DOHH2 (cell line): ENCODE data around the gene KRT84.
"Not testable (repeated sequence)": the region's sequence is repeated elsewhere in the genome, so short reads cannot be mapped to it uniquely, and the experiment has no call there.

Experiments used
- H3F3A ChIP-seq: fragments of 200-600 bp; sonication (generic), shearing (Covaris generic); 2 replicates; pipeline ENCODE4 v1.6.0; 2016; ENCODE audit warnings: antibody characterized with exemption, mild to moderate bottlenecking; ENCODE audit not compliant: control insufficient read depth, insufficient read depth
- H3K27ac ChIP-seq: fragments of 200-600 bp; sonication (generic); 2 replicates; pipeline ENCODE4 v1.5.1; 2014; ENCODE audit warnings: low read depth, mild to moderate bottlenecking, low read length, moderate library complexity
- H3K27me3 ChIP-seq: fragments of 200-600 bp; sonication (generic); 2 replicates; pipeline ENCODE4 v1.6.1; 2014; ENCODE audit warnings: mild to moderate bottlenecking, low read length, mixed read lengths; ENCODE audit not compliant: control insufficient read depth
- H3K36me3 ChIP-seq: fragments of 200-600 bp; sonication (generic); 2 replicates; pipeline ENCODE4 v1.6.1; 2014; ENCODE audit warnings: mild to moderate bottlenecking, low read length, moderate library complexity, mixed read lengths; ENCODE audit not compliant: control insufficient read depth
- H3K4me1 ChIP-seq: fragments of 200-600 bp; sonication (generic); 2 replicates; pipeline ENCODE4 v1.6.1; 2014; ENCODE audit warnings: mild to moderate bottlenecking, low read length, mixed read lengths; ENCODE audit not compliant: control insufficient read depth
- H3K4me2 ChIP-seq: fragments of 200-600 bp; sonication (generic); 2 replicates; pipeline ENCODE4 v1.6.0; 2014; ENCODE audit warnings: mild to moderate bottlenecking, low read length, moderate library complexity
- H3K4me3 ChIP-seq: fragments of 200-600 bp; sonication (generic); 2 replicates; pipeline ENCODE4 v1.5.1; 2014; ENCODE audit warnings: mild to moderate bottlenecking, low read length, mixed read lengths
- H3K79me2 ChIP-seq: fragments of 200-600 bp; sonication (generic); 2 replicates; pipeline ENCODE4 v1.6.1; 2014; ENCODE audit warnings: mild to moderate bottlenecking, low read length, mixed read lengths; ENCODE audit not compliant: control insufficient read depth
- H3K9me2 ChIP-seq: fragments of 200-600 bp; sonication (generic); replicated peaks from 2 replicates; pipeline ENCODE4 v1.6.1; 2014; ENCODE audit warnings: mild to moderate bottlenecking, low read length, mixed read lengths; ENCODE audit not compliant: control insufficient read depth
- H3K9me3 ChIP-seq: fragments of 200-600 bp; sonication (generic); 2 replicates; pipeline ENCODE4 v1.6.1; 2014; ENCODE audit warnings: antibody characterized with exemption, low read length, mixed read lengths; ENCODE audit not compliant: control insufficient read depth, insufficient read depth
- H4K20me1 ChIP-seq: fragments of 200-600 bp; sonication (generic); 2 replicates; pipeline ENCODE4 v1.6.0; 2014; ENCODE audit warnings: low read depth, mild to moderate bottlenecking, antibody characterized with exemption, low read length, moderate library complexity; ENCODE audit not compliant: control insufficient read depth, insufficient read depth
- EZH2phosphoT487 ChIP-seq: fragments of 200-600 bp; sonication (generic); IDR thresholded peaks from 2 replicates; pipeline ENCODE4 v1.6.1; 2017; ENCODE audit warnings: borderline replicate concordance, mild to moderate bottlenecking, antibody characterized with exemption, low read length, moderate library complexity, mixed read lengths
- TF ChIP-seq, protein P1 (sequence below): fragments of 200-600 bp; sonication (generic); IDR thresholded peaks from one replicate; pipeline ENCODE4 v1.5.1; 2014; ENCODE audit warnings: antibody characterized with exemption, mild to moderate bottlenecking, low read depth, low read length; ENCODE audit not compliant: poor library complexity, severe bottlenecking

The KRT84 gene

DNA sequence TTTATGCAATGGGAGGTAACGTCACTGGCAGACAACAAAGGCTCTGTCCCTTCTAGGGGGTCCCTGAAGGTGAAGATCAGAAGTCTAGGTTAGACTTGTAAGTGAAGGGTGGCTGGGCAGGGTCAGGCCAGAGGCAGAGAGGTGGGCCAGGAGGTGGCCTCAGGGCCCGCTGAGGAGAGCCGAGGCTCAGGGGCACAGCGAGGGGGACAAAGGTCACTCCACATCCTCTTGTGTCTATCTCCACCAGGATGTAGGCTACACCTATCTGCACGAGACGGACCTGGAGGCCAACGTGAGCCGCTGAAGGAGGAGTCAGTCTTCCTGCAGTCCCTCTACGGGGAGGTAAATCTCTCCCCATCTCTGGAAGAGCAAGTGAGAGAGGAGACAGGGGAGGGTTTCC lies 38.4 kb downstream of the KRT84 start:
- no peaks in the 10 kb centered on the region for H3F3A ChIP-seq
- no peaks in the 10 kb centered on the region for H3K36me3 ChIP-seq
- no peak overlapping the region for H3K27ac ChIP-seq
- H3K9me3 ChIP-seq, result no peaks in the 10 kb centered on the region
- peaks cover 19% of the 10 kb centered on the region; the same call in 1 of the 2 replicates for H3K27me3 ChIP-seq
- H3K79me2 ChIP-seq, result no peaks in the 10 kb centered on the region
- H3K4me3 ChIP-seq, result no peak overlapping the region
- no peaks in the 10 kb centered on the region for H3K4me1 ChIP-seq
- TF ChIP-seq EZH2phosphoT487, result no peak
- TF ChIP-seq, protein P1, sequence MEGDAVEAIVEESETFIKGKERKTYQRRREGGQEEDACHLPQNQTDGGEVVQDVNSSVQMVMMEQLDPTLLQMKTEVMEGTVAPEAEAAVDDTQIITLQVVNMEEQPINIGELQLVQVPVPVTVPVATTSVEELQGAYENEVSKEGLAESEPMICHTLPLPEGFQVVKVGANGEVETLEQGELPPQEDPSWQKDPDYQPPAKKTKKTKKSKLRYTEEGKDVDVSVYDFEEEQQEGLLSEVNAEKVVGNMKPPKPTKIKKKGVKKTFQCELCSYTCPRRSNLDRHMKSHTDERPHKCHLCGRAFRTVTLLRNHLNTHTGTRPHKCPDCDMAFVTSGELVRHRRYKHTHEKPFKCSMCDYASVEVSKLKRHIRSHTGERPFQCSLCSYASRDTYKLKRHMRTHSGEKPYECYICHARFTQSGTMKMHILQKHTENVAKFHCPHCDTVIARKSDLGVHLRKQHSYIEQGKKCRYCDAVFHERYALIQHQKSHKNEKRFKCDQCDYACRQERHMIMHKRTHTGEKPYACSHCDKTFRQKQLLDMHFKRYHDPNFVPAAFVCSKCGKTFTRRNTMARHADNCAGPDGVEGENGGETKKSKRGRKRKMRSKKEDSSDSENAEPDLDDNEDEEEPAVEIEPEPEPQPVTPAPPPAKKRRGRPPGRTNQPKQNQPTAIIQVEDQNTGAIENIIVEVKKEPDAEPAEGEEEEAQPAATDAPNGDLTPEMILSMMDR, result no peak
- H3K9me2 ChIP-seq, result no peaks in the 10 kb centered on the region
- H3K4me2 ChIP-seq, result no peak overlapping the region
- no peaks in the 10 kb centered on the region for H4K20me1 ChIP-seq

DNA sequence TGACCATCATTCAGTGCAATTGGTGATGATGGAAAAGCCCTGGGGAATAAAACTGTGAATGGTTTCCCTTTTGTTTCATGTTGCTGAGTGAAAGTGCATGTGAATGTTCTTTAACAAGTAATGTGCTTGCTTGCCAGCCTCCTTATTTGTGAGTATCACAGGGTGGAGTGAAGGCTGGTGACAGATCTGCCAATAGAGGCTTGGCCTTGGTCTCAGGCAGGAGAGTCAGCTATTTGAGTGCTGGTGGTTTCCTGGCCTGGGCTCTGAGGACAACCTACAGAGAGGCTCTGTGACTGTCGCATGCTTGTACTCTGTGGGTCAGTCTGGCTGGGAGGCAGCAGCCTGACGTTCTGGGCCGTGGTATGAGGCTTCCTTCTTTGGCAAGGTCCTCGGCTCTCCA lies 38.9 kb downstream of the KRT84 start:
- Histone ChIP-seq H3K36me3 (no peaks in the 10 kb centered on the region), H3K4me2 (no peak overlapping the region), H3K9me2 (no peaks in the 10 kb centered on the region), H3K4me1 (no peaks in the 10 kb centered on the region), H4K20me1 (no peaks in the 10 kb centered on the region), H3K79me2 (no peaks in the 10 kb centered on the region), H3F3A (no peaks in the 10 kb centered on the region), H3K27me3 (peaks cover 17% of the 10 kb centered on the region; the same call in 1 of the 2 replicates), H3K4me3 (no peak overlapping the region), H3K27ac (no peak overlapping the region), H3K9me3 (no peaks in the 10 kb centered on the region)
- TF ChIP-seq, protein P1, result no peak
- TF ChIP-seq EZH2phosphoT487, result no peak

DNA sequence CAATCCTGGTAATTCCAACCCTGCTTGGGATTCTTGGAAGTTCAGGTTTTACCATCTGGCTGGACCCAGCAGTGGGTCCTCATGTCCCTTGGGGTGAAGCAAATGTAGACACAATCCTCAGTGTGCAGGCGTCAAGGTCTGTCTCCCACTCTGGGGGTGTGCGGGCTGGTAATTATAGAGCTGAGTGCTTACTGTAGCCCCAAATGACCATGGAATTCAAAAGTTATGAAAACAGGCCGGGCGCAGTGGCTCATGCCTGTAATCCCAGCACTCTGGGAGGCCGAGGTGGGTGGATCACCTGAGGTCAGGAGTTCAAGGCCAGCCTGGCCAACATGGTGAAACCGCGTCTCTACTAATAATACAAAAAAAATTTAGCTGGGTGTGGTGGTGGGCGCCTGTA lies 40.4 kb downstream of the KRT84 start:
- H3K27me3 ChIP-seq, result peaks cover 23% of the 10 kb centered on the region
- not testable (repeated sequence) for H3K4me1 ChIP-seq, H3K9me3 ChIP-seq, H4K20me1 ChIP-seq, H3K79me2 ChIP-seq, H3F3A ChIP-seq, H3K36me3 ChIP-seq, H3K4me2 ChIP-seq, H3K9me2 ChIP-seq, H3K27ac ChIP-seq, H3K4me3 ChIP-seq

DNA sequence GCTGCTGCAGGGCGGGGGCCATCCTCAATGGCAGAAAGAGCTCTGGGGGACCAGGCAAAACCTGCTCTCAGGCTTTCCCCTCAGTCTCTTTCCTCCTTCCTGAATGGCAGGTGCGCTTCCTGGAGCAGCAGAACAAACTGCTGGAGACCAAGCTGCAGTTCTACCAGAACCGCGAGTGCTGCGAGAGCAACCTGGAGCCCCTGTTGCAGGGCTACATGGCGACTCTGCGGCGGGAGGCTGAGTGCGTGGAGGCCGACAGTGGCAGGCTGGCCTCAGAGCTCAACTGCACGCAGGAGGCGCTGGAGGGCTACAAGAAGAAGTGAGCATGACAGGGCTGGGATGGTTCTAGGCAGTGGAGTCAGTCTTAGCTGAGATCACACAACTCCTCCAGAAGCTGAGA lies 41.3 kb downstream of the KRT84 start:
- TF ChIP-seq, protein P1, result no peak
- TF ChIP-seq EZH2phosphoT487, result no peak
- no peaks in the 10 kb centered on the region for H3F3A ChIP-seq

More for the DNA sequence above, 41.3 kb downstream of the KRT84 start:
- no peak overlapping the region for H3K27ac ChIP-seq
- no peaks in the 10 kb centered on the region for H3K36me3 ChIP-seq
- H4K20me1 ChIP-seq, result no peaks in the 10 kb centered on the region
- H3K79me2 ChIP-seq, result no peaks in the 10 kb centered on the region
- no peak overlapping the region for H3K4me3 ChIP-seq
- no peaks in the 10 kb centered on the region for H3K4me1 ChIP-seq
- no peaks in the 10 kb centered on the region for H3K9me2 ChIP-seq
- no peak overlapping the region for H3K4me2 ChIP-seq
- peaks cover 22% of the 10 kb centered on the region for H3K27me3 ChIP-seq
- H3K9me3 ChIP-seq, result no peaks in the 10 kb centered on the region
